ENCODE data around the gene NFKBIA.

NFKBIA gene

GRCh38 chr14:35429951-35430350, 25.4 kb upstream of the NFKBIA start:
- no peak for TF ChIP-seq CTCF (conservative IDR thresholded peaks at IDR 0.05)
- TF ChIP-seq ZFX (IDR thresholded peaks at IDR 0.05): no peak
- no peak overlapping the region for H3K27ac ChIP-seq

GRCh38 chr14:35425850-35426249, 21.3 kb upstream of the NFKBIA start:
- no peak for TF ChIP-seq ZFX (IDR thresholded peaks at IDR 0.05)
- H3K27ac ChIP-seq: no peak overlapping the region

GRCh38 chr14:35423621-35424020, 19.1 kb upstream of the NFKBIA start:
- H3K27ac ChIP-seq: no peak overlapping the region
- TF ChIP-seq CTCF (conservative IDR thresholded peaks at IDR 0.05) (no peak), ZFX (IDR thresholded peaks at IDR 0.05) (no peak)

- H3K27ac ChIP-seq: no peak overlapping the region
- TF ChIP-seq ZFX (IDR thresholded peaks at IDR 0.05) (no peak), CTCF (conservative IDR thresholded peaks at IDR 0.05) (no peak)
Measured at GRCh38 chr14:35420036-35420811, 15.7 kb upstream of the NFKBIA start.

- H3K27ac ChIP-seq: no peak overlapping the region
- no peak for TF ChIP-seq ZFX (IDR thresholded peaks at IDR 0.05)
- TF ChIP-seq CTCF (conservative IDR thresholded peaks at IDR 0.05): no peak
Measured at GRCh38 chr14:35419429-35419841, 14.9 kb upstream of the NFKBIA start.

- H3K27ac ChIP-seq: no peak overlapping the region
- no peak for TF ChIP-seq ZFX (IDR thresholded peaks at IDR 0.05)
- TF ChIP-seq CTCF (conservative IDR thresholded peaks at IDR 0.05): no peak
Measured at GRCh38 chr14:35418093-35418492, 13.5 kb upstream of the NFKBIA start.

- TF ChIP-seq CTCF (conservative IDR thresholded peaks at IDR 0.05): no peak
- no peak for TF ChIP-seq ZFX (IDR thresholded peaks at IDR 0.05)
- H3K27ac ChIP-seq: no peak overlapping the region
Measured at GRCh38 chr14:35416108-35416750, 11.7 kb upstream of the NFKBIA start.

Measured in C4-2B (cell line).